Measurements from ENCODE around the gene CLEC4A. TPM values are rescaled to one million over a fixed set of nuclear protein-coding genes. Genes with fewer than 3 reads are reported as not detected.

Gene CLEC4A
- total and polyA plus RNA-seq, 2 of the 8 experiments (the other 6 are each of a cell fraction or from before 2014, with no cell fraction given): 0.41 to 0.44 TPM

DNA sequence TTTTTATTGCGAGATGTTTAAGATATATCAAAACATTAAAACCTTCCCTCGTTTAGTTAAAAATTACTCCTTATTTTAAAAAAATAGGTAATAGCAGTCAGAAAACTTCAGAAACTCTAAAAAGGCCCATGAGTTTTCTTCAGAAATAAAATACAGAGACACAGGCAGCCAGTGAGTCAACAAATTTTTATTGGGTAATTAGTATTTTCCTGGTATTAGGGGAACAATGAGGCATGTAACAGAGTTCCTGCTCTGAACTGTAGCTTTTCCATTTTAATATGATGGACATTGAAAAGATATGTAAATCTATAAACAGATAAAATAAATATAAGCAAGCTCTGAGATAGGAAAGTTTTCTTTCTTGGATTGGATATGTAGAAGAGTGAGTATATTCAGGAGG, 33.0 kb downstream of the CLEC4A start:
- POLR2A ChIA-PET (ENCODE audit: partially characterized antibody): interaction anchor here (1.2 kb wide), 1 partner anchor 10 kb away, joined by 3 read pairs; no protein-coding TSS in a partner anchor
- H3K79me2 ChIP-seq (ENCODE audit: control insufficient read depth in 1 of 2, insufficient read depth in 2 of 2, low read length in 2 of 2): no peaks in the 10 kb centered on the region

More for the DNA sequence above, 33.0 kb downstream of the CLEC4A start:
- no peak for FAIRE-seq
- H3K14ac ChIP-seq (ENCODE audit: insufficient read length): no peak overlapping the region
- no peak overlapping the region for H3K4me2 ChIP-seq (ENCODE audit: insufficient read depth in 1 of 2, low read depth in 2 of 2, low read length in 2 of 2)
- no peak overlapping the region for H3K23ac ChIP-seq (ENCODE audit: insufficient read length)
- CTCF ChIA-PET (ENCODE audit: partially characterized antibody): interaction anchor here (1.0 kb wide), 1 partner anchor 23 kb away, joined by 3 read pairs; no protein-coding TSS in a partner anchor
- TF ChIP-seq RAD21 (IDR thresholded peaks at IDR 0.05 in 1 of 2, conservative IDR thresholded peaks at IDR 0.05 in 1 of 2; ENCODE audit: low read depth in 2 of 2, low read length in 2 of 2) (no peak), POLR2A (IDR thresholded peaks at IDR 0.05; ENCODE audit: control extremely low read depth in 1 of 2, low read depth in 2 of 2, low read length in 2 of 2) (no peak), BRCA1 (IDR thresholded peaks at IDR 0.05; ENCODE audit: low read depth, low read length) (no peak), HDAC6 (IDR thresholded peaks at IDR 0.05; ENCODE audit: low read depth, low read length) (no peak), RBBP5 (IDR thresholded peaks at IDR 0.05; ENCODE audit: borderline replicate concordance, low read depth, low read length) (no peak), SUZ12 (IDR thresholded peaks at IDR 0.05; ENCODE audit: low read length) (no peak), KDM1A (IDR thresholded peaks at IDR 0.05; ENCODE audit: borderline replicate concordance, low read length) (no peak), SRF (IDR thresholded peaks at IDR 0.05; ENCODE audit: low read depth, low read length) (no peak), KDM5A (IDR thresholded peaks at IDR 0.05; ENCODE audit: low read length) (no peak), NRF1 (IDR thresholded peaks at IDR 0.05; ENCODE audit: low read depth, low read length) (no peak), SP4 (IDR thresholded peaks at IDR 0.05; ENCODE audit: low read length) (no peak)
- no peaks in the 10 kb centered on the region for H4K20me1 ChIP-seq (replicated peaks in 1 of 2; ENCODE audit: control insufficient read depth in 1 of 2, insufficient read depth in 2 of 2, low read length in 2 of 2)
- no peak for DNase-seq (ENCODE audit: low read depth in 1 of 2, low spot score in 2 of 2)
- H2AFZ ChIP-seq (ENCODE audit: low read length): no peak overlapping the region
- H3K23me2 ChIP-seq (ENCODE audit: low read depth, low read length): no peaks in the 10 kb centered on the region
- no peak overlapping the region for H4K5ac ChIP-seq (ENCODE audit: insufficient read length, low read depth, low read length)
- WGBS, 2 experiments (ENCODE audit: extremely low coverage in 1 of 2, insufficient coverage in 1 of 2, insufficient read length in 1 of 2, insufficient replicate concordance in 2 of 2, low coverage in 1 of 2, low lambda C conversion rate in 2 of 2, missing lambda C conversion rate in 1 of 2): 88% methylated on average over 2 of the region's 2 CpGs; no CpG with 5 or more reads in 1 of the 2 experiments
- no peak overlapping the region for H2AK5ac ChIP-seq (ENCODE audit: low read depth, low read length)
- no peak overlapping the region for H2BK20ac ChIP-seq (ENCODE audit: low read length)
- no peaks in the 10 kb centered on the region for H3K4me1 ChIP-seq (replicated peaks in 1 of 4; ENCODE audit: control insufficient read depth in 3 of 4, insufficient read depth in 4 of 4, low read length in 3 of 4)
- no peaks in the 10 kb centered on the region for H3K27me3 ChIP-seq (replicated peaks in 1 of 4; ENCODE audit: control insufficient read depth in 3 of 4, extremely low read depth in 1 of 4, insufficient read depth in 3 of 4, low read length in 3 of 4)
- no peak overlapping the region for H3K9ac ChIP-seq (replicated peaks in 1 of 4; ENCODE audit: extremely low read depth in 1 of 4, low read depth in 3 of 4, low read length in 3 of 4)
- H2BK120ac ChIP-seq (replicated peaks; ENCODE audit: low read depth, low read length): no peak overlapping the region
- no peaks in the 10 kb centered on the region for H3K9me3 ChIP-seq (ENCODE audit: insufficient read depth in 2 of 2, low read depth in 1 of 2, low read length in 1 of 2)
- H2BK12ac ChIP-seq (ENCODE audit: low read depth, low read length): no peak overlapping the region
- H3K4ac ChIP-seq (replicated peaks; ENCODE audit: insufficient read length, low read depth, low read length): no peak overlapping the region
- no peak overlapping the region for H3K18ac ChIP-seq (ENCODE audit: extremely low read depth, low read length)
- H3K36me3 ChIP-seq (ENCODE audit: control insufficient read depth in 2 of 4, insufficient read depth in 4 of 4, low read length in 3 of 4): no peaks in the 10 kb centered on the region
- no peak overlapping the region for H2BK5ac ChIP-seq (ENCODE audit: low read depth, low read length)
- H3K79me1 ChIP-seq (ENCODE audit: low read depth, low read length): no peaks in the 10 kb centered on the region
- no peak overlapping the region for H2BK15ac ChIP-seq (ENCODE audit: low read length)
- H4K91ac ChIP-seq (replicated peaks; ENCODE audit: insufficient read length, low read length): no peak overlapping the region
- no peak overlapping the region for H3K4me3 ChIP-seq (ENCODE audit: extremely low read depth in 1 of 4, insufficient read depth in 2 of 4, low read depth in 3 of 4, low read length in 4 of 4)
- no peak overlapping the region for H4K8ac ChIP-seq (ENCODE audit: extremely low read depth, insufficient read depth, low read length)
- no peak overlapping the region for H3K56ac ChIP-seq (replicated peaks; ENCODE audit: insufficient read length, low read depth, low read length)
- no peak overlapping the region for H3K27ac ChIP-seq (ENCODE audit: low read depth, low read length)
